GM18511 (cell line): ENCODE results near the gene CIDEB.
"Not testable (repeated sequence)": the region's sequence is repeated elsewhere in the genome, so short reads cannot be mapped to it uniquely, and the experiment has no call there.

ENCODE experiments used
- ATAC-seq: cut with Tn5 transposase; IDR thresholded peaks from one replicate; pipeline ENCODE4 v1.9.1; 2021; ENCODE audit warnings: mild to moderate bottlenecking, moderate library complexity; ENCODE audit not compliant: unreplicated experiment

CIDEB gene, protein sequence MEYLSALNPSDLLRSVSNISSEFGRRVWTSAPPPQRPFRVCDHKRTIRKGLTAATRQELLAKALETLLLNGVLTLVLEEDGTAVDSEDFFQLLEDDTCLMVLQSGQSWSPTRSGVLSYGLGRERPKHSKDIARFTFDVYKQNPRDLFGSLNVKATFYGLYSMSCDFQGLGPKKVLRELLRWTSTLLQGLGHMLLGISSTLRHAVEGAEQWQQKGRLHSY

DNA sequence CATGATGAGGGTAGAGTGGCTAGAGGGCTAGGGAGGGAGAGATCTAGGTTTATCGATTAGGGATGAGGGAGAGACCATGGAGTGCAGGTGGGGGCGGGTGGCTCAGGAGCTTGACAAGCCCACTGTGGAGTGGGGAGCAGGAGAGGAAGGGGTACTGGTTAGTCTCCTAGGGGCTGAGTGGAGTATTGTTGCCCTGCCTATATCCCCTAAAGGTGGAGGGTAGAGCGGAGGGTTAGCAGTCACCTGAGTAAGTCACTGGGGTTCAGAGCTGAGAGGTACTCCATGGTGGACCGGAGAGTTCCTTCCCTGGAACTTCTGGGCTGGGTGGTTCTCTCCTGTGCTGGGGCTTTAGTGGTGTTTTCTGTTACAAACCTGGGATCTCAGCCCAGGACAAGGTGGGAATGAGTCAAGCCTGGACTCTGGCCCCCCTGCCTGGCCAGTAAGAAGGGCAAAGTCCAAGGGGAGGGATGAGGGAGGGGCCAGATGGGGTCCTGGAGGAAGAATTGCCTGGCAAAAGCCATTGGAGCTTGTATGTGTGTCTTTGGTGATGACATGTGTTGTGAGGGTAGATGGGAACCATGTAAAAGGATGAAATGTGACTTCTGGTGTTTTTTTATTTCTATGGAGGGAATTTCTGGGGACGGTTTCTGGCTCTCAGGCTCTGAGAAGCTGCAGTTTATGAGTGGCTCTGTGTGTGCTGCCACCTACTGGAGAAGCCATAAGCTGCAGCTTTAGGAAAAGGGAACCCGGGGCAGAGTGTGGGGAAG is at the start of gene CIDEB:
TSS of gene CIDEB (minus strand) at position 403 of the 767 bp plus-strand sequence. CDS start at position 284, 119 bp downstream.
- ATAC-seq = no peak

DNA sequence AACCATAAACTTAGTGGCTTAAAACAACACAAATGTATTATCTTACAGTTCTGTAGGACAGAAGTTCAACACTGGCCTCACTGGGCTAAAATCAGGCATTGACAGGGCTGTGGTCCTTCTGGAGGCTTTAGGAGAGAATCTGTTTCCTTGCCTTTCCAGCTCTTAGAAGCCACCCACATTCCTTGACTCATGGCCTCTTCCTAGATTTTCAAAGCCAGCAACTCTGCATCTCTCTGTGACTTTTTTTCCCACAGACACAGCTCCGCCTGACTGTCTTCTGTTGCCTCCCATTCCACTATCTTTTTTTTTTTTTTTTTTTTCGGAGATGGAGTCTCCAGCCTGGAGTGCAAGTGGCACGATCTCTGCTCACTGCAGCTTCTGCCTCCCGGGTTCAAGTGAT is 48.4 kb upstream of the CIDEB start:
- ATAC-seq = no peak

DNA sequence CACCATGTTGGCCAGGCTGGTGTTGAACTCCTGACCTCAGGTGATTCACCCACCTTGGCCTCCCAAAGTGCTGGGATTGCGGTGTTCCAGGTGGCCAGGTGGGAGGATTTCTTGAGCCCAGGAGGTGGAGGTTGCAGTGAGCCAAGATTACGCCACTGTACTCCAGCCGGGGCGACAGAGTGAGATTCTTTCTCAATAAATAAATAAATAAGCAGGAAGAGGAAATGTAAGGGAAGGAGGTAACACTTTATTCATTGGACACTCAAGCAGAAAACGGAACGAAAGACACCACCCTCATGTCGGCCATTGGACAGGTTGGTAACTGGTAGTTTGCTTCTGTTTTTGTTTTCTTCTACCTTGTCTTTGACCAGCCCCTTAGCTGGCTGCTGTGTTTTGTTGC is 47.2 kb upstream of the CIDEB start:
- ATAC-seq = no peak

DNA sequence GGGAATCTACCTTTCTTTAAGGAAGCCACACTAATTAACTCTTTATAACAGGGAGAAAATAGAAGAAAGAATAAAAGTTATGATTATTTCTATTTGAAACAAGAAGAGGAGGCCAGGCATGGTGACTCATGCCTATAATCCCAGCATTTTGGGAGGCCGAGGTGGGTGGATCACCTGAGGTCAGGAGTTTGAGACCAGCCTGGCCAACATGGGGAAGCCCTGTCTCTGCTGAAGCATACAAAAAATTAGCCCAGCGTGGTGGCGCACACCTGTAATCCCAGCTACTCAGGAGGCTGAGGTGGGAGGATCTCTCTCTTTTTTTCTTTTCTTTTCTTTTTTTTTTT is 46.7 kb upstream of the CIDEB start:
- not testable (repeated sequence) for ATAC-seq

DNA sequence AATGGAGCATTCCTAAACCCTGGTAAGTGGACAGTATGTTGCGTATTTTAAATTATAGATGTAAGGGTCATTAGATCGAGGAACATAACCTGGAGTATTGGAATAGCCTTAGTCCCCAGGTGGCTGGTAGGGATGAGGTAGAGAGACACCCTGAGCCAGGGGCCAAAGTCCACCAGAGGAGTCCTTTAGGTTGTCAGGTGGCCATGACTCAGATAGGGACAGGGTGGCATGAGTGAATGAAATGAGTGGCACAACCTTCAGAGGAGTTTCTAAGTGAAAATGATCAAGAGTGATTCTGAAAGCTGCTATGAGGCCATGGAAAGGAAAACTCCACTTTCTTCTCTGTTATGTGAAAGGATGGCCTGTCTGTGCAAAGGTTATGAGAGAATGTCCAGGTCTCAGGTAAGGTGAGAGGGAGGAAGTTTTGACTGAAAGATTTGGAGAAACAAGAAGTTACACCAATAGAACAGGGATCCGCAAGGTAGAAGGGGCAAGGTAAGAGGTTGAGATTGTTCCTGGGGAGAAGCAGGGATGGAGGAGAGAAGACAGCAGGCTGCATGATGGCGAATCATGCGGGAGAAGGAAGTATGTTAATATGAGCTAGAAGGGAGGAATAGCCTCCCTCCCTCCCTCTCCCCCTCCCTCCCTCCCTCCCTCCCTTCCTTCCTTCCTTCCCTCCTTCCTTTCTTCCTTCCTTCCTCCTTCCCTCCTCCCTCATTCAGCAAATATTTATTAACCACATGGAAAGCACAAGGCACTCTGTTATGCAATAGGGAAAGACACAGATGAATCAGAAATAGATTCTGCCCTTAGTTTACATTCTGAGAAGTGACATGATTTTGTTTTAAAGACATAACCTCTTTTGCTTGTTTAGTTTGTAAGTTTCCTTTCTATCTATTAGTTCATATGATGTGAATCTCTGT is 46.0 kb upstream of the CIDEB start:
- ATAC-seq = no peak

DNA sequence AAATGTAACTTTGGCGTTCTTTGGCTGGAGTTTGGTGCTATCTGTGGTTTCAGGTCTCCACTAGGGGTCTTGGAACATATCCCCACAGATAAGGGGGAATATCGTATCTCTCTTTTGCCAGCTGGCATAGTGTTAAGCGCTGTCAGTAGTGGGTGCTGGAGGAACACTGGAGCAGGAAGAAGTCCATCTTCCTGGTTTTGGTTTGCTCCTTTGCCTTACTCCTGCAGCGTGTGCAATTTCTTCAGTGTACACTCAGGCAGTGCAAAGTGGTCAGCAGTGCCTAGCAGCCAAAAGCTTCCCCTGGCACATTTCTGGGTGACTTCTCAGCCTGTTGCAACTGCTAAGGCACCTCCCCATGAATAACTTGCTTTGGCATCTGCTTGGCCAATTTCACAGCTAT is 43.7 kb upstream of the CIDEB start:
- no peak for ATAC-seq

DNA sequence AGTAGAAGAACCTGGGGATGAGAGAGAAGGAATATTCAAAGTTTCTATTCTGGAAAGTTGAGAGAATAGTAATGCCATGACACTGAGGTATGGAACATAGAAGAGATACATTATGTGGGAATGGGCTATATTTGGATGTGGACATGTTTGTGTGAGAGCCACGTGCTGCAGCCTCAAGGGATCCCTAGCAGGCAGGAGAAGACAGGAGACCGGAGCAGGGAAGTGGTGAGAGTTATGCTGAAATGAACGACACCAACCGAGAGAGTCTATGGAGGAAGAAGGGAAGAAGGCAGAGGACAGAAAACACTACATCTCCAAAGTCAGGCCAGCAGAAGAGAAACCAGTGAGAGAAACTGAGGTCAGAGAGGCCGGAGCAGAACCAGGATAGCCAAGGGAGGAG is 42.0 kb upstream of the CIDEB start:
- ATAC-seq = no peak

DNA sequence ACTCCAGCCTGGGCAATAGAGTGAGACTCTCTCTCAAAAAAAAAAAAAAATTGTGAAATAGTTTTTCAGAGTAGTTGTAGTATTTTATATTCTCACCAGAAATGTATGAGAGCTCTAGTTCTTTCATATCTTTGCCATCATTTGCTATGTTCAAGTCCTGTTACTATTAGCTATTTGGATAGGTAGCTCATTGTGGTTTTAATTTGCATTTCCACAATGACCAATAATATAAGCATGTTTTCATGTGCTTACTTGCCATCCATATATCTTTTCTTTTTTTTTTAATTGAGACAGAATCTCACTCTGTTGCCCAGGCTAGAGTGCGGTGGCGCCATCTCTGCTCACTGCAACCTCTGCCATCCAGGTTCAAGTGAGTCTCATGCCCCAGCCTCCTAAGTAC is 40.4 kb upstream of the CIDEB start:
- no peak for ATAC-seq

DNA sequence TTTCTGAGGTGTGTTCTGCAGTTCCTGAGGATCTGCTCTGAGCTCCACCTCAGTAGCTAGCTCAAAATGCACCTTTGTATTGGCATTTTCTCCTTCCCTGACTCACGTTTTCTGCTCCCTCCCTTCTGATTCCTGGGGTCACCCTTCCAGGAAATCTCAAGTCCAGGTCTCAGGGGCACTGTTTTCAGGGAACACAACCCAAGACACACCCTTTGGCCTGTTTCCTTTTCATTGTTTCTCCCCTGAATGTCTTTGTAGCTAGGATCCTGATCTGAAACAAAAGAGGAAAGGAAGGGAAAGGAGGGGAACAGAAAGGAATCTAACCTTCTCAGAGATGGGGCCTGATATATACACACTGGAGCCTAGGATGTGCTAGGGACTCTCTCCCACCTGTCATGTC is 39.4 kb upstream of the CIDEB start:
- ATAC-seq = no peak

DNA sequence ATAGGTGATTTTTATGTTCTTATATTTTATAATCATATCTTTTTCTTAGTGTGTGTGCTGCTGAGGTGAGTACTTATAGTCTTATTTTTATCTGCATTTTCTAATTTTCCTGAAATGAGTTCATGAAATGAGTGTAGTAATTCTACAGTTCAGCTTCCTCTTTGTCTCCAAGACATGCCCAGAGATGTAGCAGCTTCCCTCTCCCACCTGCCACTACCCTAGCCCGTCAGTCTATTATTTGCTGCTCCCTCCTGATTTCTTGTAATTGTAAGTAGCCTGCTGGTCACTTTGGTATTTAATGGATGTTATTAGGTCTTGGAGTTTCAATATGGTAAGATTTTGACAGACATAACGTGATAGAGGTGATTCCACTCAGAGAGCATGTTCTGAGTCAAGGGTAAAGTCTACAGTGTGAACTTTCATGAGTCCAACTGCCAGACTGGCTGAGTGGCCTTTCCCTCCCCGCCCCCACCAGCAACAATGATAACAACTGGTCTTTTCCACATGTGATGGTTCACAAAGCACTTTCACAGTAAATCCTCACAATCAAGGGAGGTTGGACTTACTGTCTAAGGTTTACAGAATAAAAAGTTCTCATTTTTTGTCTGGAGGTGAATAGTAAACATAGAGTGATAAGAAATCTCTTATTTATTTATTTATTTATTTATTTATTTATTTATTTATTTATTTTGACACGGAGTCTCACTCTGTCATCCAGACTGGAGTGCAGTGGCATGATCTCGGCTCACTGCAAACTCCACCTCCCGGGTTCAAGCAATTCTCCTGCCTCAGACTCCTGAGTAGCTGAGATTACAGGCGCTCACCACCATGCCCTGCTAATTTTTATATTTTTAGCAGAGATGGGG is 36.3 kb upstream of the CIDEB start:
- no peak for ATAC-seq

DNA sequence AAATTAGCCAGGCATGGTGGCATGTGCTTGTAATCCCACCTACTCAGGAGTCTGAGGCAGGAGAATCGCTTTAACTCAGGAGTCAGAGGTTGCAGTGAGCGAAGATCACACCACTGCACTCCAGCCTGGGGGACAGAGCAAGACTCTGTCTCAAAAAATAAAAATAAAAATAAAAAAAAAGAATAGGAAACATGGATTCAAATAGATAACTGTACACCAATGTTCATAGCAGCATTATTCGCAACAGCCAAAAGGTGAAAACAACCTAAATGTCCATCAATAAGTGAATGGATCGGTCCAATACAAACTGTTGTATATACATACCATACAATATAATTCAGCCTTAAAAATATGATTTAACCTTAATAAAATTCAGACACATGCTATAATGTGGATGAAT is 35.1 kb upstream of the CIDEB start:
- no peak for ATAC-seq

DNA sequence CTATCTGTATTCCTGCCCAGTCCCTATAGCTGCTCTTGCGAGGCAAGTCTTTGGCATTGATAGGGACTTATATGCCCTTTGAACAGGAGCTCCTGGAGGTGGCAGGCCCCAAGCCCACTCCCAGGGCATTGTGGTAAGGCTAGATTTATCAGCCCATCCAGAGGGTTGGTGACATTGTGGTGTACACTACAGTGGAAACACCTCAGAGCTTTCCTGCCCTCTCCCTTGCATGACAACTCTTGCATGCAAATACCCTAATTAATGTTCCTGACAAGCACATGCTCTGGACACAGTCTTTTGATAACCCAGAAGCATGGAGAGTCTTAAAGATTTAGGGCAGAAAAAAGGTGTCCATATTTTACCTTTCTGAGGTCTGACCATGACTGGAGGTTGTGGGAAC is 32.8 kb upstream of the CIDEB start:
- no peak for ATAC-seq

DNA sequence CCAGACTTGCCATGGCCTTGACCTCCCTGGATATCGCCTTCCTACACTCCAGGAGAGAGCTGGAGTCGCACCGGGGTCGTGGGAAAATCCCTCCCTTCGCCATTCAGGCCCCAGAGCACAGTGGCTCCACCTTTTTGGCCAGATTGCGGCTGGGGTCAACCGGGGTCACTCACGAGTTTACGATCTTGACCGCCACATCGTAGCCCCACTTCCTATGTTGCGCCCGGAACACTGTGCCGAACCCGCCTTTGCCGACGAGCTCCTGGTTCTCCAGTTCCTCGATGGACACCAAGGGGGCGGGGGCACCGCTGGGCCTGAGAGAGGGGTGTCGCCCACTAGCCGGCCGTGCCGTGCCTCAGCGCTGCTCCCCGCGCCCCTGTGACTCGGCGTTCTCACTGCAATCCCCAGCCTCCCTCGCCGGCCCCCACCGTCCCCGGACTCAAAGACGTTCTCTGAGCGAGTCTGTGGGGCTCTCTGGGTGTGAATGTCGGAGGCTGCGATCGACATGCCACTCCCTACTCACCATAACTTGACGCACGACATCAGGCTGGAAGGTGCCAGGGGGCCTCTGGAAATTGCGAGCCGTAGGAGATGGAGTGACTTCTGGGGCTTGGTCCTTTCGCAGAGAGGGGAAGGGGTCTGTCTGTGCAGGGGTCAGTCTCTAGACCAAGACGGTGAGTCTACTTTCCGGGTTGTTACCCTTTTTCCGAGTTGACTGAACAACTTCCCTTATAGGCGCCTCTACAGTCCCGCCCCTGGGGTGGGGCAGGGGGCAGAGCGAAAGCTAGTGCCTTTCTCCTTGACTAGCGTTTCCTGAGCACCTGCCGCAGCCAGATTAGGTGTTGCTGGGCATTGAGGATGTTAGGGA is 31.7 kb upstream of the CIDEB start, which contains the start of gene RIPK3:
TSS of gene RIPK3 (minus strand) at position 708 of the 868 bp plus-strand sequence. CDS start at position 543, 165 bp downstream.
- ATAC-seq = peak; percentile 89

DNA sequence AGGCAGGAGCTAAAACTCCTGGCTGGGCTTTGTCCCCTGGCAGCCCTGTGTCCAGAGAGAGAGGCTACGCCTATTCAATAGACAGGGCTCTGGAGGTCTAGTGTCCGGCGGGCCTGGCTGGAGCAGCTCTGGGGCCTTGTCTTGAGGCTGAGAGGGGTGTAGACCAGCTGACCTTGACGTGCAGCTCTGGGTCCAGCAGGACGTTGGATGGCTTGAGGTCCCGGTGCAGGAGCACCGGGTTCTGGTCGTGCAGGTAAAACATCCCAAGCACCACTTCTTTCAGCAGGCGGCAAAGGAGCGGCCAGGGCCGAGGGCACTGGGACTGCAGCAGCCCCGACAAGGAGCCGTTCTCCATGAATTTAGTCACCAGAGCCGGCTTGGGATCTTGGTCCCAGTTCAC is 31.1 kb upstream of the CIDEB start:
- no peak for ATAC-seq

DNA sequence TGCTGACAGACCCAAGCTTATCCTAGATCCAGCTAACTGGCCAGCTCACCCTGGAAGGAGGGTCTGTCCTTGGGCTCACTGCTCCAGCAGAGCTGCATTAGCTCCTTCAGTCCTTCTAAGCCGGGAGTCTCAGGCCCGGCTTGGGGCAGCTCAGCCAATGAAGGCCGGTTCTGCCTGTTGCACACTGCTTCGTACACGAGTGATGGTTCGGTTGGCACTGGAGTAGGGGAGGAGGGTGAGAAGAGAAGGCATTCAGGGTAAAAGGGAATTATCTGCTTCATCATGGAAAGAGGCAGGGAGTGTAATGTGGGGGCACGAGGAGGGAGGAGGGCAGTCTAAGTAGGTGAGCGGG is 30.0 kb upstream of the CIDEB start:
- ATAC-seq = no peak

DNA sequence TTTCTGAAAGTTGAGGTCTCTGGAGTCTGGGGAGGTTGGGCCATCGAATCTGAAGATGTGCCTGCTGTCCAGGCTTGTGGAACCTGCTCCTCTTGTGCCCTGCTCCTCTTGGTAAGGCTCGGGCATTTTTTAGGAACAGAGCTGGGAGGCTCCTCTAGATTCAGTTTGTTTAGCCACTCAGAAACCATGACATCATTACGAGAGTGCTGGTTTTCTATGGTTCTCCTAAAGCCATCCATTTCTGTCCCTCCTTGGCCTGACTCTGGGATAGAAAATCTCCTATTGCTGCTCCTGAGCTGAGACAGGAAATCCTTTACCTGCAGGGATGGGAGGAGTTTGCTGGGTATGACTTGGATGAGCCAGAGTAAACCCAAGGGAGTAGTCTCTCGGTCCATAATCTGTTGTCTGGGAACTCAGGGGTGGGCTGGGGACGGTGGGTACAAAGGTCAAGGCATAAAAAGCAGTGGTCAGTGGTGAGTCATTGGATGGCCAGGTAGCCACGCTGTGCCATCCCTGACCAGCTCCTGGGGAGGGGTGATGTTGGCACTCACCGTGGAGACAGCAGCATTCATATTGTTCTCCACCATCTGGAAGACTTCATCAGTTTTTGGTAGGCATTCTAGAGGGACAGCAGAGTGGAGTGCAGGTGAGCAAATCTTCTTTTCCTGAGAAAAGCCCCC is 29.5 kb upstream of the CIDEB start:
- no peak for ATAC-seq

DNA sequence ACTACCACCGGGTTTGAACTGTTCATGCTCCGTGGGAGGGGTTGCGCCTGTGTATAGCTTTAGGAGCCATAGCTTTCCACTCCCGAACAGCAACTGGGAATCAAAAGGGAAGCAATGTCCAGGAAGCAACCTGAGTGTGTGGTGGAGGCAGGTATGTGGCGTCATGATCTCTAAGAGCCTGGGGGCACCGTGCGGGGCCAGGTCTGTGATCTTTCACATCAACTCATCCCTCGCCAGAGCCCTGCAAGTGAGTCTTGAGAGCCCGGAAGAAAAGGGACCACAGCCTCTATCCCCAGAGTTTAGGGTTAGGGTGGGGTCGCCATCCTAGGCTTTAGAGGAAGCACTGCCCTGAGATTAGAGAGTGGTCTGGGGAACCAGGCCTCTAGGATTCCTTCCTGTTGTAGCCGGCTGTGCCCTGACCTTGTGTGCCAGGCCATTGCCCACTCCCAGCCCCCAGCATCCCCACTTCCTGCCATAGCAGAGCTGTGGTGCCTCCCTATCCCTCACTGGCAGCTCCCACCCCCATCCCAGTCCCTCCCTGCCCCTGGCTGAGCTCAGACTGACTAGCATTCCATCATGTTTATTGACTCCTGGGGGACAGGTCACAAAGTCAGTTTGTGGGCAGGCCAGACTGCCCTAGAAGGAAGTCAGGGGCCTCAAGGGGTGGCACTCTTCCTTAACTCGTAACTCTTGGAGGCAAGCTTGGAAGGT is 27.8 kb upstream of the CIDEB start:
- no peak for ATAC-seq

DNA sequence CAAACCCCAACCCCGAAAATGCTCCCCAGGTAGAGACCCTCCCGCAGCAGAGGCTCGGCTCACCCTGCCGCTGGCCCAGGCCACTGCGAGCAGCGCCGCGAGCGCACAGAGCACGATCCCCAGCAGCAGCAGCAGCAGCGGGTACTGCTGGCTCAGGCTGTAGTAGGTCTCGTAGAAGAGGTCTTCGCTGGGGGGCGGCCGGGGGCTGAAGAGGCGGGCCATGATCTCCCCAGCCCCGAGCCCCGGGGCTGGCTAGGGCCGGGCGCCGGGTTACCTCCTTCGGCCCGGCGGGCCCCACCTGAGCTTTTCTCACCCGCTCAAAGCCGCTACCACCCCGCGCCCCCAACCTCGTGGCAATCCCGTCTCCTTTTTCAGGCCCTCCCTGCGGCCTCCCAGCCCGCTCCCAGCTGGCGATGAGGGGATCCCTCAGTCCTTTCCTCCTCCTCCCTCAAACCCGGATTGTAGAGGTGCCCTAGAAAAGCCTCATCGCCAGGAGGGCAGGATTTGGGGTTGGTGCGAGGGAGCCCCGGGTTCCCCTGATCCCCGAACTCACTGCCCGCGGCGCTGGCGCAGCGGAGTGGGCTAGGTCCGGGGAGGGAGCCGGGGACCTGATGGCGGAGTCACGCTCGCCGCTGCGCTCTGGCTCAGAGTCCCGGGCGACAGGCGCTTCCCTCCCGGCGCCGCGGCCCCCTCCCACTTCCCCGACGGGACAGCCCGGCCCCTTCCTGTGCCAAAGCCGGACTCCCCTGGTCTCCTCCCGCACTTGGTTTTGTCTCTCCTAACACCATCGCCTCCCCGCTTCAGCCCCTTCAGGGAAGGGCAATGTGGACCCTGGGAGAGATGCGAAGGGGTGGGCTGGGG is 26.9 kb upstream of the CIDEB start, which contains the start of gene ADCY4:
TSS of gene ADCY4 (minus strand) at position 641 of the 861 bp plus-strand sequence. CDS start at position 222, 419 bp downstream.
- no peak for ATAC-seq
